Endothelial cell of umbilical vein (primary cell): Measurements from ENCODE around the gene RBM15B.

Experiments
- CTCF ChIP-seq, 2 donors: IDR thresholded peaks; 1 replicate in 1 of 2; 2 replicates in 1 of 2; pipeline ENCODE4 v1.5.1; 2011; ENCODE audit warnings: low read length in 2 of 2, mild to moderate bottlenecking in 2 of 2, moderate library complexity in 2 of 2, control low read depth in 1 of 2, inconsistent platforms in 1 of 2, low read depth in 1 of 2; ENCODE audit not compliant: insufficient read depth in 1 of 2; ENCODE audit errors: extremely low read depth in 1 of 2
- EZH2 ChIP-seq: IDR thresholded peaks from 2 replicates; pipeline ENCODE4 v1.6.1; 2012; ENCODE audit warnings: borderline replicate concordance, low read depth, mild to moderate bottlenecking, moderate library complexity, low read length, inconsistent platforms; ENCODE audit not compliant: severe bottlenecking
- MAX ChIP-seq: IDR thresholded peaks from 2 replicates; pipeline ENCODE4 v1.6.1; 2011; ENCODE audit not compliant: insufficient read depth, insufficient read length
- POLR2A ChIP-seq: IDR thresholded peaks from 2 replicates; pipeline ENCODE4 v1.6.1; 2012; ENCODE audit warnings: low read depth, mild to moderate bottlenecking, control low read depth, low read length

GRCh38 chr3:51397392-51397791, 6.3 kb downstream of the RBM15B start:
- no peak for TF ChIP-seq CTCF (IDR thresholded peaks at IDR 0.05; ENCODE audit: extremely low read depth in 1 of 2, insufficient read depth in 1 of 2, low read depth in 1 of 2, low read length in 2 of 2)
- TF ChIP-seq POLR2A, result no peak
- TF ChIP-seq MAX, result no peak
- no peak for TF ChIP-seq EZH2
